Coronary artery (tissue), 2 donors: ENCODE data around the gene KRT77.

Experiments used
- DNase-seq: peaks from one replicate; pipeline ENCODE4 v3.0.0-alpha.2; 2017; ENCODE audit warnings: low spot score
- H3K27ac ChIP-seq, 2 donors: fragments of 200-600 bp; sonication (generic); one replicate each; pipeline ENCODE4 v1.5.1; 2016 to 2019
- H3K4me3 ChIP-seq: fragments of 200-600 bp; sonication (generic); 2 replicates; pipeline ENCODE4 v1.5.1; 2016; ENCODE audit warnings: mild to moderate bottlenecking, moderate library complexity
- TF ChIP-seq, protein P1 (sequence below): fragments of 200-600 bp; sonication (generic); IDR thresholded peaks from one replicate; pipeline ENCODE4 v1.5.1; 2019; ENCODE audit warnings: antibody characterized with exemption

The KRT77 gene

DNA sequence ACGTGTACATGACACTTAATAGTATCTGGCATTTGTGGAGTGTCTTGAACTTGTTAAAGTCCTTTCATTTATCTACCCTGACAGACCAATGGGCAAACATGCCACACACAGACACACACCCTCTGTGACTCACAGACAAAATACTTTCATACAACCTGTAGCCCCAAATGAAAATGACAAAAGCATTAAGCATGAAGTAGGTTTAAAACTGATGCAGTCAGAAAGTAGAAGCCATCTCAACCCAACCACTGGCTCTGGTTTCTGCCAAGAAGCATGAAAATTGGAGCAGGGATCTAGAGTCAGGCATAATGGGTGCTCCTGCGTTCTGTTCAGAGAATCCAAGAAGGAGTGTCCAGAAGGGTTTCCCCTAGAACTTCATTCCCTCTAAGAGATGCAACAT lies 23.1 kb upstream of the KRT77 start:
- TF ChIP-seq, protein P1, sequence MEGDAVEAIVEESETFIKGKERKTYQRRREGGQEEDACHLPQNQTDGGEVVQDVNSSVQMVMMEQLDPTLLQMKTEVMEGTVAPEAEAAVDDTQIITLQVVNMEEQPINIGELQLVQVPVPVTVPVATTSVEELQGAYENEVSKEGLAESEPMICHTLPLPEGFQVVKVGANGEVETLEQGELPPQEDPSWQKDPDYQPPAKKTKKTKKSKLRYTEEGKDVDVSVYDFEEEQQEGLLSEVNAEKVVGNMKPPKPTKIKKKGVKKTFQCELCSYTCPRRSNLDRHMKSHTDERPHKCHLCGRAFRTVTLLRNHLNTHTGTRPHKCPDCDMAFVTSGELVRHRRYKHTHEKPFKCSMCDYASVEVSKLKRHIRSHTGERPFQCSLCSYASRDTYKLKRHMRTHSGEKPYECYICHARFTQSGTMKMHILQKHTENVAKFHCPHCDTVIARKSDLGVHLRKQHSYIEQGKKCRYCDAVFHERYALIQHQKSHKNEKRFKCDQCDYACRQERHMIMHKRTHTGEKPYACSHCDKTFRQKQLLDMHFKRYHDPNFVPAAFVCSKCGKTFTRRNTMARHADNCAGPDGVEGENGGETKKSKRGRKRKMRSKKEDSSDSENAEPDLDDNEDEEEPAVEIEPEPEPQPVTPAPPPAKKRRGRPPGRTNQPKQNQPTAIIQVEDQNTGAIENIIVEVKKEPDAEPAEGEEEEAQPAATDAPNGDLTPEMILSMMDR, result no peak
- Histone ChIP-seq H3K4me3 (no peak overlapping the region), H3K27ac (no peak overlapping the region)
- no peak for DNase-seq

DNA sequence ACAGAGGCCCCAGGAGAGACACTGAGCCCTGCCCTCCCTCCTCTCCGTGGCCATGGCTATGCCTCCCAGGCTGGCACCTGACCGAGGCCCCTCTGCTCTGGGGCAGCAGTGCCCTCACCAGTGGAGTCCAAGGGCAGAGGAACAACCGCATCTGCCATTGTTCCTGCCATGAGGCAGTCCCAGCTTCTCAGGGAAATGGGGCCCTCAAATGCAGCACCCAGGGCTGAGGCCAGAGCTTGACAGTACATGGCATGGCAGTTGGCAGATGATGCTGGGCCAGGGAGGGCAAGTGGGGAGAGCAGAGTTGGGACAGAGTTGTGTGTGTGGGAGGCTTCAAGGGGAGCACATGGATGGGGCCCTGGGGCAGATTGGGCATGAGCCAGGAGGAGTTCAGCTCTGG lies 21.1 kb upstream of the KRT77 start:
- TF ChIP-seq, protein P1, result no peak
- H3K27ac ChIP-seq, result no peak overlapping the region
- DNase-seq, result no peak
- no peak overlapping the region for H3K4me3 ChIP-seq

DNA sequence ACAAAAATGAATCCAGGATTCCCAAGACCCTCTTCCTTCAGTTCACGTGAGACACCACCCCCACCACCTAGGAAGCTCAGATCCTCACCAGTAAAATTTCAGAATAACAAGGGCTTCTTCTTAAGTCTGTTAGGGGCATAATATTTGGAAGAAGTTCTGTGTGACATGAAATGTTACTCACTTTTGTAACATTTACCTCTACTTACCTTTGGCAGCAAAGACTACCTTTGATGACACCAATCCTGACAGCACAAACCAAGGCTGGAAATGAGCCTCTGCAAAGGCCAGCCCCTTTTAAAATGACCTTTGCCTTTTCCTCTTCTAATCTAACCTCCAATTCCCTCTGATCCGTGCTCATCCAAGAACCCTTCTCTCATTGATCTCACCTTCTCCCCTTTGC lies 19.4 kb upstream of the KRT77 start:
- no peak for DNase-seq
- Histone ChIP-seq H3K27ac (no peak overlapping the region), H3K4me3 (no peak overlapping the region)
- TF ChIP-seq, protein P1, result no peak

DNA sequence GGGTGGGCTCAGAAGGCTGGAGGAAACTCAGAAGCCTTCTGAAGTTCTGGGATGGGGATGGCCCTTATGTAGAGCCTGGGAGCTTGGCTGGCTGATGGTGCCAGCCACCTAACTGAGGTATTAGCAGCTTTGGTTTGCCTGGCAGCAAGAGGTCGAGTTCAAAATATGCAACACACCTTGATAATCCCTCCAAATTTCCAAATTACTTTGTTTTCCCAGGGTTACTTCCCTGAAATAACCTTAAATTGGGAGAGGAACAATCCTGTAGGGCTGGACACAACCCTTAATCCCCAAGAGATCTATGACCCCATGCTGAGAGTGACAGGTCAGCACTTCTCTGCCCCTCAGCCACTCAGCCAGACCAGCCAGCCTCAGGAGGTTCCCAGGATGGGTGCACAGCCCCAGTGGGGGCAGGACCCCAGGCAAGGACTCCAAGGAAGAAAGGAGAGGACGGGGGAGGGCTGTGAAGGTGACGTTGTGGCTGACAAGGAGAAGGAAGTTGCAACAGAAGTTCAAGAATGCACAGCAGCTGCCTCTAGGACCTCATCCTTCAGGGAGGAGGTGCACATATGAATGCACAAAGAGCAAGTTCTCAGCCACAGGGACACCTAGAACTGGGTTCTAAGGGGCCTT lies 18.6 kb upstream of the KRT77 start:
- H3K4me3 ChIP-seq, result no peak overlapping the region
- DNase-seq, result no peak
- TF ChIP-seq, protein P1, result no peak
- no peak overlapping the region for H3K27ac ChIP-seq

DNA sequence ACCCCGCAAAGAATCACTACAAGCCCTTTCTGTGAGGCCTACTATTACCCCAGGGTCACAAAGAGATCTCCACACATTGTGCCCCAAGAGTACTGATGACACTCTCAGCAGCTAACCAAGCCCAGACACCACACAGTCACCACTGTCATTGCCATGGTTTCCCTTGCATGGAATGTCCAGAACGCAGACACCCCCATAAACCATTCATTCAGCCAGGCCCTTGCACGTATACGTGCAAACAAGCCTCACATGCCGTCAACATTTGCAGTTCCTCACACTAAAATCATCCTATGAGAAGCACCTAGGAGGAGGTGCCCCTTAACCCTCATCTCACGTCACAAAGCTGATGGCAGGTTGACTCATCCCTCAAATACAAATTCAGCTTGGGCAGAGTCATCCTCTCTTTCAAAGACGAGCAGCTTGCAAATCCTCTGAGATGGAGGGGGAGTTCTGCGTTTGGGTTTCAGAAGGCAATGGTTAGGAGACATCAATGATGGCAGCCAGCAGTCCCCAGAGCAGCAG lies 17.1 kb upstream of the KRT77 start:
- DNase-seq, result no peak
- TF ChIP-seq, protein P1, result no peak
- Histone ChIP-seq H3K4me3 (no peak overlapping the region), H3K27ac (no peak overlapping the region)

DNA sequence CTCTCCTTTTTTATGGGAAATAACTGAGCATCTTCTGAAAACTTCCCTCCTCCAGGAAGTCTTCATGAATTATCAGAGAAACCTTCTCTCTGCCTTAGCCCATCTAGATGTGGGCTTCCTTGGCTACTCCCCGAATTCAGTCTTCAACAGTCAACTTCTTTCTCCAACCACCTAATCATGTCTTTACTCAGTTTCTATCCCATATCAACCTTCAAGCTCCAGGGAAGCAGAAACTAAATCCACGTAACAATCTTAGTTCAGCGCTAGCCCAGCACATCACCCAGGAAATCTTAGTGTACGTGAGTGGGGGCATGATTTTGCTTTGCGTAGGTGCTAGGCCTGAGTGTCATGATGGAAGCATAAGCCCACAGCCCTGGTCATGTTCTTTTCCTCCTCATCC lies 12.7 kb upstream of the KRT77 start:
- H3K27ac ChIP-seq, result no peak overlapping the region
- no peak overlapping the region for H3K4me3 ChIP-seq
- TF ChIP-seq, protein P1, result no peak
- DNase-seq, result no peak

DNA sequence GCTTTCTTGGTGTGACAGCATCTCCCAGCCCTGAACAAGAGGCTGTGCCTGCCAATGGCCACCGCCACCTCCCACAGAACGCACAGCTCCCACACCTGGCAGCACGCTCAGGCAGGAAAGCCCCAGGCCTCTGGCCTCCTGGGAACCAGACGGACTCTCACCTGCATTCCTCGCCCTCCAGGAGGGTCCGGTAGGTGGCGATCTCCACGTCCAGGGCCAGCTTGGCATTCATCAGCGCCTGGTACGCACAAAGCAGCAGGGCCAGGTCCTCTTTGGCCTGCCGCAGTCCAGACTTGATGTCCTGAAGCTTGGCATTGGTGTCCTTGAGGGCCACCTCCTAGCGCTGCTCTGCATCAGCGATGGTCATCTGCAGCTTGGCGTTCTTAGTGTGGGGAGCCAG lies 12.1 kb upstream of the KRT77 start:
- no peak overlapping the region for H3K4me3 ChIP-seq
- no peak overlapping the region for H3K27ac ChIP-seq
- DNase-seq, result no peak
- TF ChIP-seq, protein P1, result no peak
